ENCODE results near the gene RPUSD3.
"Not testable (repeated sequence)": the region's sequence is repeated elsewhere in the genome, so short reads cannot be mapped to it uniquely, and the experiment has no call there.

Gene RPUSD3

DNA sequence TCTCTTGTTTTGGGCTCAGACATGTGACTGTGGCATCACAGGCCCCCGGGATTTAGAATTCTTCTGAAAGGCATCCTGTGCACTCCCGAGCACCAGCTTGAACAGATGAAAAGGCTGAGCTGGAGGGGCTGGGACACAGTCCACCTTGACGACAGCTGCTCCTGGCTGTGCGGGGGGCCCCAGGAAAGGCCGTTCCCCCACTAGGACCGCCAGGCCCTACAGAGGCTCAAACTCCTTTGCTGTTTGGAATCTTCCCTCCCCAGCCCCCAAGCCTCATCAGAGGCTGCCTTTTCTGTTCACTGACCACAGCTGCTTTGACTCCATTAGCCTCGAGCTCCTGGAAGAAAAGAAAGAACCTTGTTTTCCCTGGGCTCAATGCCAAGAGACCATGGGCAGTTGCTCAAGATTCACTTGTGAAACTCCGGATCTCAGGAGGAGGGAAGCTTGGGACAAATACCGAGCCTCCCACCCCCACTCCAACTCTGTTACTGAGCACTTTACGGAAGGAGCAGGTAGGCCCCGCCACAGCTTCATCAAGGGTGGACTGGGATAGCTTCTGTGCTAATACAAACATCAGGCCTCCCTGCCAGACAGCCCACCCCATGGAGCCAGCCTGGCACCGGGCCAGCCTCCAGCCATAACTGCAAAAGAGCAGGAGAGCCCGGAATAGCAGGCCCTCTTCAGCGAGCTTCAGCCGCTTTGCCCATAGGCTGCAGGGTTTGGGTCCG, 20.6 kb upstream of the RPUSD3 start:
- peak in 2 of 3 experiments; percentile 32 to 62 for DNase-seq

DNA sequence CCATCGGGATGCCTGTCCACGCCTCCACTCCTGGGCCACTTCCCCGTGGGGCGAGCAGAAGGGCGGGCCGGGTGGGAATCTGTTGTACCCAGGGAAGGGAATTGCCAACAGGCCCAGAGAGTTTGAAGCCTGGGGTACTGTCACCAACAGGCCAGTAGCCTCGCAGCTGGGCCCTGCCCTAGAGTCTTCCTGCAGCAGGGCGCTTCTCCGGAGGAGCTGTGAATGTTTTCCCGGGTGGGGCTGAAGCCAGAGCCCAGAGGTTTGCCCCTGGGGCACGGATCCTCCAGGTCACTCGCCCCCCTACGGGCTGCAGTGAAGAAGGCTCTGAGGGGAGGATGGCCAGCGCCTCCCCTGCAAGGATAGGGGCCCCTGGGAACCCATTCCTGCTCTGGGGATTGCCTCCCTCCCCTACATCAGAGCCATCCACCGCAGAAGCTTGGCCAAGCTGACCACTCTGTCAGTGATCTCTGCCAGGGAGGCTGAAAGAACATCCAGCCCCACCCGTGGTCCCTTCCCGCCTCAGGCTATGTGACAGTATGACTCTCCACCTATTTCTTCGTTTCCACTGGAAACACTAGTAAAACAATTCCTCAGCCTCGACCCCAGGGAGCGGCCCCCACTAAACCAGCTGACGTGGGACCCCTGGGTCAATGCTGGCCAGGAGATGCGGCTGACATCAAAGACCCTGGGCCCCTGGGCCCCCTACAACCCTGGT, 19.4 kb upstream of the RPUSD3 start:
- DNase-seq, result no peak

DNA sequence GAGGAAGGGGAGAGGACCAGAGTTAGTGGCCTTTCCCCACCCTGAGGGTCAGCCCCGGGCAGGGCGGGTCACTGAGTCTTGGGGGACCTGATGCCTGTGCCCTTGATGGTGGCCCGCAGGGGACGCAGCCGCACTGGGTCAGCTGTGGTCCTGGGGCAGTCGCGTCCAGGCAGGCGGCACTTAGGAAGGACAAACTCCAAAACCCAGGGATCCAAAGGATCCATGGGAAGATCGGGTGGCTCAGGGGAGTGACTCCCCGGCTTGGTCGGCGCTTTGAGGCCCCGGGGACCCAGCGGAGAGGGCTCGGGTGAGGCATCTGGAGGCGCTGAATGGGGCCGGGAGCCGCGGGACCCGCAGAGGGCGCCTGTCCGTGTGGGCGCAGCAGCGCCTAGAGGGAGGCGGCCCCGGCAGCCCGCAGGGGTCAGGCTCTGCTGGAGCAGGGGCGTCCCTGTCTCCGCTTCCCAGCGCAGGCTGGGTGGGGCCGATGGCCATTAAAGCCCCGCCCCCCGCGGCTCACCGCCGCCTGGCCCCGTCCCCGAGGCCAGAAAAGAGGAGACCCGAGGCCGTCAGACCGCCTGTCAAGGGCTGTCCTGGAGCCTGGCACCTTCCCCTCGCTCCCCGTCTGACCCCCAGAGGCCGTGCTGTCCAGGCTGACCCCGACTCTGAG, 18.7 kb upstream of the RPUSD3 start:
- no peak for DNase-seq

DNA sequence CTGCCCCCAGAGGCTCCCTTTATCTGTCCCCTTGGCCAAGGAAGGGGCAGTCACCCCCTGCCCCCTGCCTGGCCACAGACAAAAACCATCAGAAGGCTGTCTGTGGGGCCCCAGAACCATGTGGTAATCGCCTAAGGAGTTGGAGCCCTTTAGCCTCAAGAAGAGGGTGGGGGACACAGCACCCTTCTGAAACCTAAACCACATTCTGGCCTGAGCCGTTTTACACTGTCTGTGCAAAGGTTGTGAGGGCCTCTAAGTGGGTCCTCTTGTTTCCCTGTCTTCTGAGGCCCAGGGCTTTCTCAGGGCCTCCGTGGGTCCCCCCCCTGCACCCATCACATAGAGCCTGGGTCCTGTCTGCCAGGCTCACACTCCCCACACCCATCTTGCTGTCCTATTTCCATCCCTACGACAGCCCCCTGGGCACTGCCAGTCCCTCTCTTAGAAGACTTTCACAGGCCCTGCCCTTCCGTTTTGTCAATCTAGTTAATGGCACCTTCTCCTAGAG, 17.9 kb upstream of the RPUSD3 start:
- no peak for DNase-seq

DNA sequence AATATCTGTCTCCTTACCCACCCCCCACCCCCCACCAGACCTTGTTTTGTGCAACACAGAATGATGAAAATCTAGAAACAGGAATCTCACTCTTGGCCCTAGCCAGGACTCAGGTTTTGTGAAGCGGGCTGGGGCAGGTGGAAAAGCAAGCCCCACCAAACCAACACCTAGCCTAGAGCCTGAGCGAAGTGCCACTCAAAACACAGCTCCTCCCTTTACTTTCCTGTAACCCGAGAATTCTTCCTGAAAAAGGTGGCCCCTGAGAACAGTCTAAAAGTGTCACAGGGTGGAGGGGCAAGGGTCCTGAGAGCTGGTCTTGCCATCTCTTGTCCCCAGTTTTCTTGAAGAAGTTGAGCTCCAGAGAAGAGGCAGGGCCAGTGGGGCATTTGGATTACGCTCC, 17.4 kb upstream of the RPUSD3 start:
- DNase-seq, result no peak

DNA sequence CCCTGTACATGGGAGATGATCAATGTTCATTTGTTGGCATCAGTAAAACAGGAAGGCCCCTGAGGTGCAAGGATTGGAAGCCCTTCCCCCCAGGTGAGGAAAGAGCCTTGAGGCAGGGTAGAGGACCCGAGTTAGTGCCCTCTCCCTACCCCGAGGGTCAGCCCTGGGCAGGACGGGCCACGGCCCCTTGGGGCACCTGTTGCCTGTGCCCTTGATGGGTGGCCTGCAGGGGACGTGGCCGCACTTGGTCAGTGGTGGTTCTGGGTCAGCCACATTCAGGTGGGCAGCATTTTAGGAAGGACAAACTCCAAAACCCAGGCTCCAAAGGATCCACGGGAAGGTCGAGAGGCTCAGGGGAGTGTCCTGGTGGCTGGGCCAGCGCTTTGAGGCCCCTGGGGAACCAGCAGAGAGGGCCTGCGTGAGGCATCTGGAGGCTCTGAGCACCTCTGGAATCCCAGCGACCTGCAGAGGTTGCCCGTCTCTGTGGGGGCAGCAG, 15.8 kb upstream of the RPUSD3 start:
- DNase-seq, result no peak

DNA sequence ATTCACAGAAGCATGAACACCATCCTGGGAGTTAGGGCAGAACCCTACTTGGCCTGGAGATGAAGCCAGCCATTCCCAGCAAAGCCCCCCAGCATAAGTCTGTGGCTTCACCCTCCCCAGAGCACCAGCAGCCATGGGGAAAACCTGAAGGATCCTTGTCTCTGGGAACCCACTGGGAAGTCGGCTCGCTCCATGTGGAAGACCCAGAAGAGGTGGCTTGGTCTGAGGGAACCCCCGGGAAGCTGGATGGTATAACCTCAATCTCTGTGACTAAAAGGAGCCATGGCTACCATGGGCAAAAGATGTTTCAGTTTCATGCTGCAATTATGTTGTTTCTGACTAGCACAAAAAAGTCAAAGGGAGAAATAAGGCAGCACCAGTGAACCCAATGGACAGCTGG, 11.8 kb upstream of the RPUSD3 start:
- DNase-seq, result no peak

DNA sequence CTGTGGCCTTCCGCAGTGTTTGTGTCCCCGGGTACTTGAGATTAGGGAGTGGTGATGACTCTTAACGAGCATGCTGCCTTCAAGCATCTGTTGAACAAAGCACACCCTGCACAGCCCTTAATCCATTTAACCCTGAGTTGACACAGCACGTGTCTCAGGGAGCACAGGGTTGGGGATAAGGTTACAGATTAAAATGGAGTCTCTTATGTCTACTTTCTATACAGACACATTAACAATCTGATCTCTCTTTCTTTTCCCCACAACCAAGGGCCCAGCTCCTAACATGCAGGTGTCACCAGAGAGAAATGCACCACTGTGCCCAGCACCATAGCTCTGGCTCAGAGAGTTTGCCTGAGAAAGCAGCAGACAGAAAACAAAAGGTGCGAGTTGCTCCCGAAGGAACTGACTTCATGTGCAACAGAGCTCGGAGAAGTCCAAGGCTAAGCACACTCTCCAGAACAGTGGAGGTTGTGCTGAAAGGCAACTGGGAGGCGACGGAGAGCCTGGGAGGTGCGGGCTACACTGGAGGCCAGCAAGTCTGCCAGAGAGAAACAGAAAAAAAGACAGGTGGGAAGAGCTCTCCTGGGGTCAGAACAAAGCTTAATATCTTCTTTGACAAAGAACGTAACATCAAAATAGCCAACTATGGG, 10.6 kb upstream of the RPUSD3 start:
- DNase-seq, result peak in 2 of 3 experiments; percentile 14 to 40

DNA sequence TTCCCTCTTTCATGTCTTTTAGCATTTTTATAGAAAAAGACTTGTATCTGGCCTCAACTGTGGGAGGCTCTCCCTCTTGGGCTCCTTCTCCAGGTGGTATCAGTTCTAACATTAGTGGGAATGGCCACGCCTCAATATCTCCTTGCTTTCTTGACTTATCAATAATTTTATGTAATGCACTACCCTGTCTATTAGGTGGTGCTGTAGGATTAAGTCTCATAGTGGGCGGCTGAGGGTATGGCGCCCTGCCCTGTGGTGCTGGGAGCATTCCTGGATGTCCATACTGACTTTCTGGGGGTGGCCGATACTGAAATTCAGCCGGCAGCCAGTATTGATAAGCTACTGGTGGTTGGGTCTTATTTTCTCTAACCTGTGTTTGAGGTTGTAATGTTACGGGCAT, 8.7 kb upstream of the RPUSD3 start:
- no peak for DNase-seq

DNA sequence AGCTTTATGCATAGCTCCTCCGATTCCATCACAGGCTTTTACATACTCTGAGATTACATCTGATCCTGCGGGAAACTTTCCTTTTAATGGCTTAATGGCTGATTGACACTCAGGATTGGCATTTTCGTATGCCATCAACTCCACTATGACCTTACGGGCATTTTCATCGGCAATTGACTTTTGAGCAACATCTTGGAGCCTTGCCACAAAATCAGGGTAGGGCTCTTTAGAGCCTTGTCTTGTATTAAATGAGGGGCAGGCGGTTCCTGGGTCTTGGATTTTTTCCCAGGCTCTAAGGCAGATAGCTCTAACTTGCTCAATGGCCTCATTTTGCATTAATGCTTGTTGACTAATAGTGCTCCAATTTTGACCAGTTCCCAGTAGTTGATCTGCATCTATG, 8.1 kb upstream of the RPUSD3 start:
- DNase-seq, result not testable (repeated sequence)

DNA sequence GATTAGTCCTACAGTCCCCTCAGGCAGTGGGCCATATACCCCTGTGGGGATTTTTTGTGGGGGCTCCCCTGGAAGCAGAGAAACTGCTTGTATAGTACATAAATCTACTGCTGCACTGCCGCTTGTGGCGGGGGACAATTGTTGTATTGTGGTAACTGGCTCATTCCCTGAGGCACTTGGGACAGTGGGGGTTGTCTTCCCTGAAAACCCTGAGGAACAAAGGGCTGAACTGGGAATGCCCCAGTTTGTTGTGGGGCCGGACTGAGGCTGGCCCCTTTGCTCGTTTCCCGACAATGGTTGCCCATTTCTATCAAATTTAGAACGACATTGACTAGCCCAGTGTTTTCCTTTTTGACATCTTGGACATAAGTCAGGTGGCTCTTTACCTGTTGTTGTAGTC, 7.6 kb upstream of the RPUSD3 start:
- DNase-seq, result not testable (repeated sequence)

DNA sequence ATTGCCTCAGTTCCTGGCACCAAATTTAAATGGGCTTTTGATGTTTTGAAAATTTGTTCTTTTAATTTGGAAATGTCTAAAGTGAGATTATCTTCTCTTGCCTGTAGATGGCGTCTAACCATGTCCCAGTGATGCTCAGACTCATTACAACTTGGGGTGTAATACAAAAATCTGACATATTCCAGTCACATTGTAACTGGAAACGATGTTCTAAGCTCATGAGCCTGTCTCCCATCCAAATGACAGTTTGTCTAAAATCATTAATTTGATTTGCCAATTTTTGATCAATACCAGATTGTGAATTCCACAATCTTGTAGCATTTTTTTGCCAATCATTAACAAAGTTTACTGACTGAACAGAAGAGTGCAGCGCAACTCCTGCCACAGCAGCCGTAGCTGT, 5.1 kb upstream of the RPUSD3 start:
- peak in 1 of 3 experiments; percentile 17 for DNase-seq

DNA sequence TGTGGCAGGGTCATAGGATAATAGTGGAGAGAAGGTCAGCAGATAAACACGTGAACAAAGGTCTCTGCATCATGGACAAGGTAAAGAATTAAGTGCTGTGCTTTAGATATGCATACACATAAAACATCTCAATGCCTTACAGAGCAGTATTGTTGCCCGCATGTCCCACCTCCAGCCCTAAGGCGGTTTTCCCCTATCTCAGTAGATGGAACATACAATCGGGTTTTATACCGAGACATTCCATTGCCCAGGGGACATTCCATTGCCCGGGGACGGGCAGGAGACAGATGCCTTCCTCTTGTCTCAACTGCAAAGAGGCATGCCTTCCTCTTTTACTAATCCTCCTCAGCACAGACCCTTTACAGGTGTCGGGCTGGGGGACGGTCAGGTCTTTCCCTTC, 4.1 kb upstream of the RPUSD3 start:
- not testable (repeated sequence) for DNase-seq

DNA sequence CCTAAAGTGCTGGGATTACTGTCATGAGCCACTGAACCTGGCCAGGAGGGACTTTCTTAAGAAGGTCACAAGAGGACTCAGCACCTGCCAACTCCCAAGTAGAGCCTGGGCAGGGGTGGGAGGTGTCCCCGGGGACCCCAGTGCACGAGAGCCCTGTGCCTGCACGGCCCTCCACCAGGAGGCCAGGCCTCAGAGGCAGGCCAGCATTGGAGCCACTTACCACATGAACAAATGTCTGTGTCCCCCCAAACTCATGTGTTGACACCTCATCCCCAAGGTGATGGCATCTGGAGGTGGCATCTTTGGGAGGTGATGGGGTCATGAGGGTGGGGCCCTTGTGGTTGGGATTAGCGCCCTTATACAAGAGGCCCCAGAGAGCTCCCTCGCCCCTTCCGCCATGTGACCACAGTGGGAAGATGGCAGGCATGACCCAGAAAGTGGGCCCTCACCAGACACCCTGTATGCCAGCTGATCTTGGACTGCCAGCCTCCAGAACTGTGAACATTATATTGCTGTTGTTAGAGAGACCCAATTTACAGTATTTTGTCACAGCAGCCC, 3.2 kb upstream of the RPUSD3 start:
- DNase-seq, result no peak

DNA sequence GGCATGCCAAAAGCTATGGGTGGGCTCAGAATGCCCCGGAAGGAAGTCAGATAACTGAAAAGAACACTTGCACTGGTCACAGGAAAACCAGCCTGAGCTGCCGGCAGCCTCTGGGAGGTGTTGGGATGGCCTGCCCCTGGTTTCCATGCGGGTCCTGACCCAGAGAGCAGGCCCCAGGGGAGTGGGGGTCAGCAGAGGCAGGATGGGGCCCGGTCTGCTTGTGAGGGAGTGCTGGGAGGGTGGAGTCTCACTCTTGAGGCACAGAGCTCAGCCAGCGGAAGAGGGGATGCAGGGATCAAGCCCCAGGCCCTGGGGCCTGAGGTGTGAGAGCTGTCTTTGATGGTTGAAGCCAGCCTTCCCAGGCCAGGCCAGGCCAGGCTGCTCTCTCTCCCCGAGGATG, 2.4 kb upstream of the RPUSD3 start:
- DNase-seq, result no peak

DNA sequence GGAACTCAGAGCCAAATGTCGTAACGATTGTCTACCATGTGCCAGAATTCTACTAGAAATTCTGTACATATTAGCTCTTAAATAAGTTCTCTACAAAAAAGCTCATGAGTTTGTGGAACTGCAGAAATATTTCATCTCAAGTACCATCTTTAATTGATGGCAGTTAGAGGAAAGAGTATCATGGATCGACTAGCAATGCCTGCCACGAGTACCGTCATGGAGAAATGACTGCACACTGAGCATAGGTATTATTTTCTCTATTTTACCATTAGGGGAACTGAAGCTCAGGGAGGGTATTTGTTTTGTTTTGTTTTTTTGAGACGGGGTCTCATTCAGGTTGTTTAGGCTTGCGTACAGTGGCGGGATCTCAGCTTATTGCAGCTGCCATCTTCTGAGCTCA, 2.8 kb downstream of the RPUSD3 start:
- DNase-seq, result no peak

DNA sequence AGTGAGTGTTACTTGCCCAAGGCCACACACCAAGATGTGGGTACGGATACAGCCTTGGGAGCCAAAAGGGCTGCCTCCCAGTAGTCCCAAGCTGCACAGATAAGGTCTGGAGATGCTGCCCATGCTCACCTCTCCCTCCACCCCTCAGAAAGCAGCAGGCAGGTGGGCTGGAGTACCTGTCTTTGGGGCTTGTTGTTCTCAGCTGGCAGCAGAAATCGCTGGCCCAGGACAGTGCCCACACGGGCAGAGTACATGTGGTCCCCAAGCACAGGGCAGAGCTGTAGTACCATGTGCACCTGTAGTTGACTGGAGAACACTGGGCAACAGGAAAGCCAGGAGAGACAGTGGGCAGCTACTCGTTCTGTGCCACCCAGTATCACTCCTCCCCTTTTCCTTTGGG, 5.0 kb downstream of the RPUSD3 start:
- no peak for DNase-seq

DNA sequence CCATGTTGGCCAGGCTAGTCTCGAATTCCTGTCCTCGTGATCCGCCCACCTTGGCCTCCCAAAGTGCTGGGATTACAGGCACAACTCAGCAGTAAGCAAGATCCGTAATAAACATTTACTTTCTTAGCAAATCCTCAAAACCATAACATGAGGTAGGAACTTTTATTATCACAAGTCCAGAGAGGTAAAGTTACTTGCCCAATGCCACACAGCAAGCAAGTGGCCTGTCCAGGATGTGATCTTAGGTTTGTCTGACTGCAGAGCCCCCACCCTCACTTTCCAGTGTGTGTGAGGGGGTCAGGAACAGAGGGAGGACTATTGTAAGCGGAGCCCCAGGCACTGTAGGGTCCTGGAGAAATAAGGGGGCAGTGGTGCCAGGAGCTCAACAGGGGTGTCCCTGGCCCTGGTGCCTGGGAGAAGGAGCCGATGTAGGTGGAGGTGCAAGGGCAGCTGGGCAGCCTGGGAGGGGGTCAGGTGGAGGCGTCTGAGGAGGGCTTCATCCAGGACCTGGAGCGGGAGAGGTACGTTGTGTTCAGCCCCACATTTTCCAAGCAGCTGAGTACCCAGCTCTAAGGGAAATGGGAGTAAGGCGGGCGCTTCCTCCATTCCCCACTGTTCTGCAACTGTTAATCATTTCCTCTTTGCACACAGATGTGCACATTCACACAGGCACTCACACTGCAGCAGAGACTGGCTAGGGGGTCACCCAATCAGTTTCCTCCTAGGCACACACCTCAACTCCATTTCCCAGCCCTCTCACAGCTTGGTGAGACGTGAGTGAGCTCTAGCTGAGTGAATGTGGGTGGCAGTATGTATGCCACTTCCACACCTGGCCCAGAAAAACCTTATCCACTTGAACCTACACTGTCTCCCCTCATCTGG, 5.9 kb downstream of the RPUSD3 start:
- DNase-seq, result no peak

DNA sequence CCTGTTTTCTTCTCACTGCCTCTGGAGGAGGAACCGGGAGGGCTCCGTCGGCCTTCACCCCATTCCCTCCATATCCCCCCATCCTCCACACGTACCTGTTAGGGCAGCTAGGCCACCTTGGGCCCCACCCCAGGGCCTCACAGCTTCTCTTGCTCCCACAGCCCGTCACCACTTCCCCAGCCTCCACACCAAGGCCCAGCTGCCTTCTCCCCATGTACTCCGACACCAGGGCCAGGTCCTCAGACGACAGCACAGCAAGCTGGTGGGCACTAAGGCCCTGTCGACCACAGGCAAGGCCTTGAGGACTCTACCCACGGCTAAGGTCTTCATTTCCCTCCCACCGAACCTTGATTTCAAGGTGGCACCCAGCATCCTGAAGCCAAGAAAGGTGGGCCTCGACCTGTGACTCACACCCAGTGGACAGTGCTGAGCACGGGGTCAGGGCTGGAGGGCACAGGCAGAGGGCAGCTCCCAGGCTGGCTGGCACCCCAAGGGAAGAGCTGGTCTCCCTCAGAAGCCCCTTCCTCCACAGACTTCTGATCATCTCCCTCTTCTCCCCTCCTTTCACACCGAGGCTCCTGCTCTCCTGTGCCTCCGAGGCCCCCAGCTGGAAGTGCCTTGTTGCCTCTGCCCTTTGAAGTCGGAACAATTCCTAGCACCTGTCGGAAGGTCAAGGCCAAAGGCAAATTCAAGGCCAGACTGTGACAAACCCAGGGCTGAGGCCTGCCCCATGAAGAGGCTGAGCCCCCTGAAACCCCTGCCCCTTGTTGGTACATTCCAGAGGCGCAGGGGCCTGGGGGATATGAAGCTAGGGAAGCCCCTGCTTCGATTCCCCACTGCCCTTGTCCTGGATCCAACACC, 9.1 kb downstream of the RPUSD3 start:
- DNase-seq, result no peak

DNA sequence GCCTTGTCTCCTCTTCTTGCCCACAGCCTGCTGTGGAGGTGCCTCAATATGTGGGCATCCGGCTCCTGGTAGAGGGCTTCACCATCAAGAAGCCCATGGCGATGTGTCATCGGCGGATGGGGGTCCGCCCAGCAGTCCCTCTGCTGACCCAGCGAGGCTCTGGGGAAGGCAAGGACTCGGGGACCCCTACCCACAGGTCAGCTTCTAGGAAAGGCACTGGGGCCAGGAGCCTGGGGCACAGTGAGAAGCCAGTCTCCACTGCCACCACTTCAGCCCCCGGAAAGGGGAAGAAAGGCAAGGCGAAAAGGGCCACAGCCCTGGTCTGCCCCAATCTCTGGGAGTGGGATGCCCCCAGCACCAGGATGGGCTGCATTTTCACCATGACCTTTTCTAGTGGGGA, 10.7 kb downstream of the RPUSD3 start:
- DNase-seq, result no peak

DNA sequence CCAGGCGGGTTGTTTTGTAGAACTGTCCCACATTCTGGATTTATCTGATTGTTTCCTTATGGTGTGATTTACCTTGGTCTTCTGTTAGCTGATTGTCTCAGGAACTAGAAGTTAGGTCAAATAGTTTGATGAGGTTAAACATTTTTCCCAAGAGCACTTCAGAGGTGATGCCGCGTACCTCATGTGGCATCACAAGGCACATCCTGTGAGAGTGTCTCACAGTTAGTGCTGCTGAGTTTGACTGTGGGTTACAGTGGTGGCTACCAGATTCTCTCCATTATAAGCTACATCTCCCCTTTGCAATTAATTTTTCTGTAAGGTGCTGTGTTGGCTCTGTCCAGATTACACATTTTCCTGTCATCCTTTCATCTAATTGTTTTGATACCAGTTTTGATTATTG, 12.6 kb downstream of the RPUSD3 start:
- DNase-seq, result no peak

Data from NCI-H1417 (cell line).